BJ (cell line): Measurements from ENCODE around the gene OR5A1. TPM values are rescaled to one million over a fixed set of nuclear protein-coding genes. Genes with fewer than 3 reads are reported as not detected.

Experiments used
- CTCF ChIA-PET: fragments of 350-600 bp; formaldehyde crosslinking; extraction: SDS; loops from one replicate; lab custom pipeline; 2021; ENCODE audit warnings: antibody characterized with exemption, inconsistent platforms; lab: Yijun Ruan, JAX
- POLR2A ChIA-PET: fragments of 300-600 bp; sonication (Branson Sonifier 250); formaldehyde crosslinking; extraction: SDS; loops from one replicate; lab custom pipeline; 2021; ENCODE audit warnings: antibody characterized with exemption; lab: Charles Lee
- DNase-seq: peaks from one replicate; pipeline ENCODE4 v3.0.0-alpha.2; 2011; ENCODE audit warnings: low read depth
- H3K27me3 ChIP-seq: 2 replicates; pipeline ENCODE4 v1.6.0; 2011; ENCODE audit warnings: low read length; ENCODE audit not compliant: control insufficient read depth, insufficient read depth
- H3K36me3 ChIP-seq: 2 replicates; pipeline ENCODE4 v1.5.1; 2011; ENCODE audit warnings: low read length; ENCODE audit not compliant: control insufficient read depth, insufficient read depth
- H3K4me3 ChIP-seq: 2 replicates; pipeline ENCODE4 v1.5.1; 2011; ENCODE audit warnings: low read depth, mild to moderate bottlenecking, control low read depth, low read length
- CTCF ChIP-seq: IDR thresholded peaks from 2 replicates; pipeline ENCODE4 v1.5.1; 2011; ENCODE audit warnings: low read depth, mild to moderate bottlenecking, control low read depth, inconsistent platforms, low read length, moderate library complexity; ENCODE audit not compliant: insufficient read depth
- polyA plus RNA-seq: library from polyadenylated mRNA; depleted of rRNA; stranded (reverse); fragments of >200 nt; gene quantifications from 2 replicates; pipeline ENCODE4 v1.2.3, GENCODE V29; 2011; rRNA removed

OR5A1 gene
- polyA plus RNA-seq, 1 experiment: not detected

- no peak for TF ChIP-seq CTCF
- H3K4me3 ChIP-seq: no peak within 1 kb of the TSS
- H3K27me3 ChIP-seq: no peaks in the 10 kb centered on the region
- no peaks in the 10 kb centered on the region for H3K36me3 ChIP-seq
- CTCF ChIA-PET: no interaction called here
- no peak for DNase-seq
- POLR2A ChIA-PET: no interaction called here
These were observed 36.7 kb downstream of the OR5A1 start, which contains the start of gene OR4D10 for GRCh38 chr11:59473015-59473414. Gene OR4D10, plus strand, starts transcription at chr11:59473315. Its CDS starts 4,115 bp downstream, at chr11:59477430.

GRCh38 chr11:59475176-59475575 is 38.9 kb downstream of the OR5A1 start:
- CTCF ChIA-PET: no interaction called here
- no peak overlapping the region for H3K4me3 ChIP-seq
- no peak for DNase-seq
- H3K27me3 ChIP-seq: no peaks in the 10 kb centered on the region
- no peak for TF ChIP-seq CTCF
- POLR2A ChIA-PET: no interaction called here
- H3K36me3 ChIP-seq: no peaks in the 10 kb centered on the region

- Histone ChIP-seq H3K27me3 (no peaks in the 10 kb centered on the region), H3K4me3 (no peak overlapping the region), H3K36me3 (no peaks in the 10 kb centered on the region)
- ChIA-PET POLR2A (no interaction called here), CTCF (no interaction called here)
- no peak for DNase-seq
- no peak for TF ChIP-seq CTCF
These were observed 43.6 kb downstream of the OR5A1 start for GRCh38 chr11:59479906-59480305.

GRCh38 chr11:59480359-59480758 is 44.1 kb downstream of the OR5A1 start:
- DNase-seq: no peak
- CTCF ChIA-PET: no interaction called here
- H3K36me3 ChIP-seq: no peaks in the 10 kb centered on the region
- POLR2A ChIA-PET: no interaction called here
- no peak for TF ChIP-seq CTCF
- no peaks in the 10 kb centered on the region for H3K27me3 ChIP-seq
- no peak overlapping the region for H3K4me3 ChIP-seq

Other genes starting within 250 kb of the OR5A1 start
- gene MPEG1, start 223.5 kb upstream of the OR5A1 start, polyA plus RNA-seq: not detected in 2 replicates
- gene OR5AN1, start 77.6 kb upstream of the OR5A1 start, polyA plus RNA-seq: not detected in 2 replicates
- not detected in 2 replicates for gene OR5A2, start 10.1 kb upstream of the OR5A1 start, polyA plus RNA-seq
- gene OR4D6, start 20.5 kb downstream of the OR5A1 start, polyA plus RNA-seq: not detected in 2 replicates
- gene OR4D10, start 36.8 kb downstream of the OR5A1 start, polyA plus RNA-seq: not detected in 2 replicates
- not detected in 2 replicates for gene OR4D11, start 67.1 kb downstream of the OR5A1 start, polyA plus RNA-seq
- not detected in 2 replicates for gene OR4D9, start 75.1 kb downstream of the OR5A1 start, polyA plus RNA-seq
- 10.0 and 16.1 TPM in 2 replicates for gene OSBP, start 179.3 kb downstream of the OR5A1 start, polyA plus RNA-seq
- gene PATL1, start 232.6 kb downstream of the OR5A1 start, polyA plus RNA-seq: 33.6 and 34.3 TPM in 2 replicates